Endothelial cell of umbilical vein (primary cell): ENCODE data around the gene ZNF385B. TPM values are rescaled to one million over a fixed set of nuclear protein-coding genes. Genes with fewer than 3 reads are reported as not detected.

Source experiments
- BruUV-seq: library from RNA; stranded (reverse); fragments of 400-500 nt; replicated peaks from 2 replicates; lab custom pipeline; 2021; lab: Mats Ljungman, UMichigan
- CTCF ChIA-PET: fragments of 300-600, 350-600 bp; sonication (Branson Sonifier 250); formaldehyde crosslinking; loops from one replicate; lab custom pipeline; 2021; ENCODE audit warnings: antibody characterized with exemption, inconsistent platforms; lab: Charles Lee
- POLR2A ChIA-PET: fragments of 300-600, 350-600 bp; sonication (Branson Sonifier 250); formaldehyde crosslinking; loops from one replicate; lab custom pipeline; 2021; ENCODE audit warnings: antibody characterized with exemption, inconsistent platforms; lab: Charles Lee
- DNase-seq: peaks from one replicate; pipeline ENCODE4 v3.0.0-alpha.2; 2011; ENCODE audit warnings: low read depth, low spot score
- FAIRE-seq: peaks from 2 replicates; lab custom pipeline; 2011; peaks lifted over from hg19 to GRCh38; lab: Jason Lieb, UNC
- H2AFZ ChIP-seq: 2 replicates; pipeline ENCODE4 v1.6.0; 2012; ENCODE audit warnings: low read depth, low read length, control low read depth, inconsistent platforms
- H3K27ac ChIP-seq: 2 replicates; pipeline ENCODE4 v1.5.1; 2011; ENCODE audit warnings: low read depth, mild to moderate bottlenecking, control low read depth, low read length, moderate library complexity; ENCODE audit not compliant: insufficient read depth
- H3K27me3 ChIP-seq, 2 experiments: 2 replicates each; pipeline versions ENCODE4 v1.6.0 to v1.6.1; 2011; ENCODE audit warnings: low read length in 2 of 2, mixed read lengths in 1 of 2; ENCODE audit not compliant: control insufficient read depth in 2 of 2, insufficient read depth in 2 of 2
- H3K36me3 ChIP-seq, 2 experiments: 2 replicates in 1 of 2; 3 replicates in 1 of 2; pipeline ENCODE4 v1.5.1; 2011; ENCODE audit warnings: low read length in 2 of 2, mild to moderate bottlenecking in 1 of 2, moderate library complexity in 1 of 2; ENCODE audit not compliant: control insufficient read depth in 2 of 2, insufficient read depth in 2 of 2; ENCODE audit errors: extremely low read depth in 1 of 2
- H3K4me1 ChIP-seq: 3 replicates; pipeline ENCODE4 v1.5.1; 2011; ENCODE audit warnings: mild to moderate bottlenecking, low read length; ENCODE audit not compliant: control insufficient read depth, insufficient read depth; ENCODE audit errors: extremely low read depth
- H3K4me2 ChIP-seq: 2 replicates; pipeline ENCODE4 v1.6.1; 2011; ENCODE audit warnings: low read length, control low read depth, mixed read lengths; ENCODE audit not compliant: insufficient read depth
- H3K4me3 ChIP-seq, 3 experiments: fragments of 200-600 bp in 1 of 3; sonication (generic), shearing (Covaris generic) in 1 of 3; replicated peaks in 1 of 3; 2 replicates each; pipeline ENCODE4 v1.5.1; 2011 to 2016; ENCODE audit warnings: control low read depth in 3 of 3, low read length in 3 of 3, mild to moderate bottlenecking in 2 of 3, inconsistent platforms in 1 of 3, low read depth in 1 of 3, moderate library complexity in 1 of 3; ENCODE audit not compliant: insufficient read depth in 1 of 3
- H3K79me2 ChIP-seq: 2 replicates; pipeline ENCODE4 v1.6.0; 2012; ENCODE audit warnings: low read length, inconsistent platforms; ENCODE audit not compliant: control insufficient read depth, insufficient read depth
- H3K9ac ChIP-seq: replicated peaks from 2 replicates; pipeline ENCODE3; 2011; ENCODE audit warnings: low read length, control low read depth; ENCODE audit not compliant: insufficient read depth; ENCODE audit errors: extremely low read depth
- H3K9me1 ChIP-seq: replicated peaks from 3 replicates; pipeline ENCODE4 v1.6.0; 2011; ENCODE audit warnings: mild to moderate bottlenecking, low read length; ENCODE audit not compliant: control insufficient read depth, insufficient read depth; ENCODE audit errors: extremely low read depth
- H3K9me3 ChIP-seq: replicated peaks from 2 replicates; pipeline ENCODE4 v1.5.1; 2012; ENCODE audit warnings: low read length, inconsistent platforms; ENCODE audit not compliant: control insufficient read depth, insufficient read depth
- H4K20me1 ChIP-seq: replicated peaks from 2 replicates; pipeline ENCODE3; 2011; ENCODE audit warnings: mild to moderate bottlenecking, low read length; ENCODE audit not compliant: control insufficient read depth, insufficient read depth; ENCODE audit errors: extremely low read depth
- CTCF ChIP-seq, 2 donors: IDR thresholded peaks; 1 replicate in 1 of 2; 2 replicates in 1 of 2; pipeline ENCODE4 v1.5.1; 2011; ENCODE audit warnings: low read length in 2 of 2, mild to moderate bottlenecking in 2 of 2, moderate library complexity in 2 of 2, control low read depth in 1 of 2, inconsistent platforms in 1 of 2, low read depth in 1 of 2; ENCODE audit not compliant: insufficient read depth in 1 of 2; ENCODE audit errors: extremely low read depth in 1 of 2
- FOS ChIP-seq: IDR thresholded peaks from 2 replicates; pipeline ENCODE4 v1.6.1; 2011; ENCODE audit warnings: mild to moderate bottlenecking, low read length, moderate library complexity, borderline replicate concordance; ENCODE audit not compliant: insufficient read depth
- GATA2 ChIP-seq: IDR thresholded peaks from 2 replicates; pipeline ENCODE4 v1.7.0; 2011; ENCODE audit warnings: low read depth, mild to moderate bottlenecking, moderate library complexity, mixed read lengths, low read length; ENCODE audit not compliant: insufficient read length, insufficient read depth
- MAX ChIP-seq: IDR thresholded peaks from 2 replicates; pipeline ENCODE4 v1.6.1; 2011; ENCODE audit not compliant: insufficient read depth, insufficient read length
- MYC ChIP-seq: IDR thresholded peaks from one replicate; pipeline ENCODE4 v1.6.1; 2011; ENCODE audit warnings: mild to moderate bottlenecking, low read depth, low read length
- POLR2A ChIP-seq: IDR thresholded peaks from 2 replicates; pipeline ENCODE4 v1.6.1; 2012; ENCODE audit warnings: low read depth, mild to moderate bottlenecking, control low read depth, low read length
- POLR2AphosphoS5 ChIP-seq: IDR thresholded peaks from 2 replicates; pipeline ENCODE4 v1.6.1; 2012; ENCODE audit warnings: low read depth, mild to moderate bottlenecking, control low read depth, low read length, moderate library complexity; ENCODE audit not compliant: insufficient read depth
- dilution Hi-C: fragments of 300-500 bp; cut with MboI; formaldehyde crosslinking; loops from one replicate; pipeline ENCODE4 v1.15.0; 2019; ENCODE audit warnings: low sequenced_read_pairs; ENCODE audit not compliant: extremely low pct_ligation_motif_present
- intact Hi-C: fragments of 100-400 bp; cut with micrococcal nuclease; formaldehyde crosslinking; loops from one replicate; pipeline ENCODE4 v1.10.0; 2022
- polyA plus RNA-seq, 4 experiments: library from polyadenylated mRNA; depleted of rRNA in 3 of 4; stranded (reverse) in 3 of 4; unstranded in 1 of 4; fragments of >200 nt; gene quantifications; 2 replicates each; pipeline versions ENCODE4 v1.2.1 to v1.2.3, GENCODE V29; 2011 to 2012; ENCODE audit warnings: missing spikeins in 1 of 4
- total RNA-seq: library from RNA; stranded (reverse); gene quantifications from 2 replicates; pipeline ENCODE4 v1.2.3, GENCODE V29; 2021

Gene ZNF385B
- total and polyA plus RNA-seq, 2 donors (not counting 3 experiments of a cell fraction or from before 2014, with no cell fraction given) = not detected

DNA sequence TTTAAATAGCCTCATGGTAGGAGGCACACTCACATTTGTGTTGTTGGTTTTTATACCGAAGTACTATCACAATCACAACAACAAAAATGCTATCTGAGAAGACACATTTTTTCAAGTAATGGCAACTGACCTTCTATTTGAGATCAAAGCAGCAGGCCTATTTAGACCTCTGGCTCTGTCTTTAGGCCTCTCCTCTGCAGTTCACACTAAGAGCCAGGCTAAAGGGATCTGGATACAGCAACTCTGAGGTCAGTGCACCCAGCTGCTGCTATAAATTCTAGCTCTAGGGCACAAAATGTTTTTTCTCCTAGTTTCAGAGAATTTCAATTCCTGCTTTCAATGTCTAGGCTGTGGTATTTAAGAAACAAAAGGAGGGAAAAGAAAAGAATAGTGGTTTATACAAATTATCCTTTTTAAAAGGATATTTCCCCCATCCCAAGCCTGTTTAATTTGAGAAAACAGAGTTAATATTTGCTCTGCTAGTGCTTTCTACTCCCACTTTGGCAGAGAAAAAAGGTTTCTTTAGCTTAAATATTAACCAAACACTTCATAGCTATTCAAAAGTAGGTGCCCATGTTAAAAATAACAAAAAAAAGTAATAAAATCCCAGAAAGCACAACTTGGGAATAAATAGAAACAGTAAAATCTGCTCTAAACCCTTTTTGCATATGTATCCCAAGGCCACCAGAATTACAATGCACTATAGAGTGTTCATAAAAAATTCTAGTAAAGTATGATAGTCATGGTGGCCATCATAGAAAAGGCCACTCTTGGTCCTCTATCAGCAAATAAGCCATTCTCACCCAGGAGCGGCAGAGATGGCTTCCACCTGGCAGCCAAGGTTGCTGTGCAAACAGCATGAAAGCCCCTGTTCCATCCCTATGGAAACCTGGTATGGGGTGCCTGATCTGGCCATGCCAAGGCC is 303.1 kb downstream of the ZNF385B start:
- intact Hi-C loops = no loop called here
- no TSS peak for BruUV-seq
- dilution Hi-C loops = no loop called here
- Histone ChIP-seq H3K9ac (no peak overlapping the region), H3K79me2 (no peaks in the 10 kb centered on the region), H3K4me1 (no peaks in the 10 kb centered on the region), H3K27ac (no peak overlapping the region), H4K20me1 (no peaks in the 10 kb centered on the region), H3K4me2 (no peak overlapping the region), H3K9me3 (no peaks in the 10 kb centered on the region), H3K36me3 (no peaks in the 10 kb centered on the region), H3K27me3 (no peaks in the 10 kb centered on the region), H3K9me1 (no peaks in the 10 kb centered on the region), H3K4me3 (no peak overlapping the region), H2AFZ (no peak overlapping the region)
- DNase-seq = no peak
- POLR2A ChIA-PET = no interaction called here
- TF ChIP-seq POLR2AphosphoS5 (no peak), CTCF (IDR thresholded peaks at IDR 0.05; ENCODE audit: extremely low read depth in 1 of 2, insufficient read depth in 1 of 2, low read depth in 1 of 2, low read length in 2 of 2) (no peak)
- CTCF ChIA-PET = no interaction called here
- FAIRE-seq = no peak

GRCh38 chr2:179556425-179556824 is 305.0 kb downstream of the ZNF385B start:
- TF ChIP-seq GATA2 = no peak
- TF ChIP-seq MAX = no peak
- no peak for TF ChIP-seq POLR2A
- no peak for TF ChIP-seq FOS
- no peak for TF ChIP-seq MYC
- no peak for TF ChIP-seq CTCF (IDR thresholded peaks at IDR 0.05; ENCODE audit: extremely low read depth in 1 of 2, insufficient read depth in 1 of 2, low read depth in 1 of 2, low read length in 2 of 2)
- Histone ChIP-seq H3K79me2 (no peaks in the 10 kb centered on the region), H3K27me3 (no peaks in the 10 kb centered on the region), H3K4me3 (no peak overlapping the region), H3K9ac (no peak overlapping the region), H3K9me1 (no peaks in the 10 kb centered on the region), H2AFZ (no peak overlapping the region), H3K4me1 (no peaks in the 10 kb centered on the region), H3K4me2 (no peak overlapping the region), H4K20me1 (no peaks in the 10 kb centered on the region), H3K27ac (no peak overlapping the region), H3K9me3 (no peaks in the 10 kb centered on the region), H3K36me3 (no peaks in the 10 kb centered on the region)
- intact Hi-C loops (no loop called here), dilution Hi-C loops (no loop called here)
- DNase-seq = no peak
- CTCF ChIA-PET = no interaction called here
- FAIRE-seq = no peak
- BruUV-seq = no TSS peak
- POLR2A ChIA-PET = no interaction called here
